ENCODE measurements around the gene GLRA1. TPM values are rescaled to one million over a fixed set of nuclear protein-coding genes. Genes with fewer than 3 reads are reported as not detected.

The GLRA1 gene
- total RNA-seq, 4 donors from 2014 or later = not detected

DNA sequence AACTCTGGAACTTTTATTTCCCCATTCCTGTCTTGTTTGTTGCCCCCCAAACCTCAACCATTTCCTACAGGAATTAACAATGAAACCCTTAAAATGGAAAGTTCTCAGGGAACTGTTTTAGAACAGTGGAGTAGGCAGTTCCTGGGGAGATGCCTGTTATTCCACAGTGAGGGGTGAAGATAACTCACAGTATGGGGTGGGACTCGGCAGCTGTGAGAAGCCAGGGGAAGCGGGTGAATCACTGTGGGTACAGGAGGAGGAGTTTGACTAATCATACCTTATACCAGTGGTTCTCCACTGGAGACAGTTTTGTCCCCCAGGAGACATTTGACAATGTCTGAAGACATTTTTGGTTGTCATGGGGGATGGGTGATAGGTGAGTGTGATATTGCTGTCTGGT is 36.9 kb upstream of the GLRA1 start:
- WGBS = 68% methylated on average over 2 of the region's 2 CpGs
- no peak for DNase-seq (ENCODE audit: low spot score in 2 of 2)
- no peaks in the 10 kb centered on the region for H3K27me3 ChIP-seq
- no peaks in the 10 kb centered on the region for H3K9me3 ChIP-seq
- no peaks in the 10 kb centered on the region for H3K36me3 ChIP-seq
- no peak overlapping the region for H3K4me3 ChIP-seq
- no peak overlapping the region for H3K27ac ChIP-seq
- TF ChIP-seq POLR2AphosphoS5 (IDR thresholded peaks at IDR 0.05) = no peak
- TF ChIP-seq POLR2A (IDR thresholded peaks at IDR 0.05) = no peak
- TF ChIP-seq EP300 (IDR thresholded peaks at IDR 0.05) = no peak
- no peaks in the 10 kb centered on the region for H3K4me1 ChIP-seq

DNA sequence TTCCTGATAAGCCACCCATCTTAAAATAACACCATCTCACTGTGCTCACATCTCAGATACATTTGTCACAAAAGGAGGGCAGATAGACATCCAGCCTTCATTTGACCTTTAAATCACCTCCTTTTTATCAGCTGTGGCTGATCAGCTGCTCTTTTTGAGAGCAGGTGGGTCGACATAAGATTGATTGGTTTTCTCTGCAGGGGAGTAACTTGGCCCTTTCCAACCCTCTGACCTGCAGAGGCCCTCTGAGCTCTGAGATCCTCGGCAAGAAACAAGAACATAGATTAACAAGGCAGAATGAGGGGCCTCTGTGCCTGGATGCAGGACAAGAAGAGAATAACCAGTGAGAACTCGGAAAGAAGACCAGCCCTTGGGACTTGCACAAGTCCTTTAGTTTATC is 33.5 kb upstream of the GLRA1 start:
- Histone ChIP-seq H3K9me3 (no peaks in the 10 kb centered on the region), H3K27ac (no peak overlapping the region), H3K4me1 (no peaks in the 10 kb centered on the region), H3K4me3 (no peak overlapping the region), H3K36me3 (no peaks in the 10 kb centered on the region), H3K27me3 (no peaks in the 10 kb centered on the region)
- DNase-seq (ENCODE audit: low spot score in 2 of 2) = no peak
- WGBS = 29% methylated on average over 3 of the region's 3 CpGs
- TF ChIP-seq EP300 (IDR thresholded peaks at IDR 0.05) (no peak), POLR2A (IDR thresholded peaks at IDR 0.05) (no peak), POLR2AphosphoS5 (IDR thresholded peaks at IDR 0.05) (no peak)
- TF ChIP-seq, protein P1, sequence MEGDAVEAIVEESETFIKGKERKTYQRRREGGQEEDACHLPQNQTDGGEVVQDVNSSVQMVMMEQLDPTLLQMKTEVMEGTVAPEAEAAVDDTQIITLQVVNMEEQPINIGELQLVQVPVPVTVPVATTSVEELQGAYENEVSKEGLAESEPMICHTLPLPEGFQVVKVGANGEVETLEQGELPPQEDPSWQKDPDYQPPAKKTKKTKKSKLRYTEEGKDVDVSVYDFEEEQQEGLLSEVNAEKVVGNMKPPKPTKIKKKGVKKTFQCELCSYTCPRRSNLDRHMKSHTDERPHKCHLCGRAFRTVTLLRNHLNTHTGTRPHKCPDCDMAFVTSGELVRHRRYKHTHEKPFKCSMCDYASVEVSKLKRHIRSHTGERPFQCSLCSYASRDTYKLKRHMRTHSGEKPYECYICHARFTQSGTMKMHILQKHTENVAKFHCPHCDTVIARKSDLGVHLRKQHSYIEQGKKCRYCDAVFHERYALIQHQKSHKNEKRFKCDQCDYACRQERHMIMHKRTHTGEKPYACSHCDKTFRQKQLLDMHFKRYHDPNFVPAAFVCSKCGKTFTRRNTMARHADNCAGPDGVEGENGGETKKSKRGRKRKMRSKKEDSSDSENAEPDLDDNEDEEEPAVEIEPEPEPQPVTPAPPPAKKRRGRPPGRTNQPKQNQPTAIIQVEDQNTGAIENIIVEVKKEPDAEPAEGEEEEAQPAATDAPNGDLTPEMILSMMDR (IDR thresholded peaks at IDR 0.05) = no peak

DNA sequence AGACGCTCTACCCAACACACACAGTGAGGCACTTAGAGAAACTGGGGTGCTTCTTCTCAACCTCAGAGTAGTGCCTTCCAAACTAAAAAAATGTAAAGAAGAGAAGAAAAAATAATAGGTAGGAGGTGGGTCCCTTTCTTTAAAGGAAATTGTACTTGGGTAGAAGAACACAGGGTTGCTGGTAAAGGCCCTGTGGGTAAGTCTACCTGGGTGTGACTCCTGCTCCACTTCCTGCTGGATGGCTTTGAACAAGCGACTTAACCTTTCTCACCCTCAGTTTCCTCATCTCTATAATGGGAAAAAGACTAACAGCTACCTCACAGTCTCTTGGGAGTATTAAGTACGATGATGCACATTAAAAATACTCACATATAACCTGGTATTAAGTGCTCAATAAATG is 32.1 kb upstream of the GLRA1 start:
- TF ChIP-seq EP300 (IDR thresholded peaks at IDR 0.05) (no peak), POLR2A (IDR thresholded peaks at IDR 0.05) (no peak), POLR2AphosphoS5 (IDR thresholded peaks at IDR 0.05) (no peak)
- TF ChIP-seq, protein P1 (IDR thresholded peaks at IDR 0.05) = no peak
- whole genome bisulfite sequencing = 75% methylated on average over 3 of the region's 3 CpGs
- H3K4me1 ChIP-seq = no peaks in the 10 kb centered on the region
- DNase-seq (ENCODE audit: low spot score in 2 of 2) = no peak
- H3K4me3 ChIP-seq = no peak overlapping the region
- no peaks in the 10 kb centered on the region for H3K9me3 ChIP-seq
- H3K36me3 ChIP-seq = no peaks in the 10 kb centered on the region
- no peak overlapping the region for H3K27ac ChIP-seq
- no peaks in the 10 kb centered on the region for H3K27me3 ChIP-seq

DNA sequence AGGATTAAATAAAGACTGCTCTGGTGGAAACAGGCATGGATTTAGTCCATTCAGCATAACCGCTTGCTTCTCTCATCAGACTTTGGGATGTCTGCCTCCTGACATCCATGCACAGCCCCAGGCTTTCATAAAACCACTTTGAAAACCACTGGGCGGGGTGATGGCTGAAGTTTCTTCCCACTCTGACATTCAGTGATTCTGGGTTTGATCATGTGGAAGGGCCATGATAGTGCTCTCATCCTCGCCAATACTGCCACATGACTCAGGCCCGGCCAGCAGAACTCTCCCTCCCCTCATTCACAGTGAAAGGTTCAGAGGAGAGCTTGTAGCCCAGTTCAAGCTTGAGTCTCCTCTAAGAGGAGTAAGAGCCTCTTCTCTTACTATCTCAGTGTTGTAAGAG is 29.6 kb upstream of the GLRA1 start:
- no peak for DNase-seq (ENCODE audit: low spot score in 2 of 2)
- Histone ChIP-seq H3K36me3 (no peaks in the 10 kb centered on the region), H3K4me3 (no peak overlapping the region), H3K9me3 (no peaks in the 10 kb centered on the region), H3K4me1 (no peaks in the 10 kb centered on the region), H3K27me3 (no peaks in the 10 kb centered on the region), H3K27ac (no peak overlapping the region)
- WGBS = 86% methylated on average over 4 of the region's 4 CpGs
- TF ChIP-seq POLR2AphosphoS5 (IDR thresholded peaks at IDR 0.05) (no peak), EP300 (IDR thresholded peaks at IDR 0.05) (no peak), POLR2A (IDR thresholded peaks at IDR 0.05) (no peak)
- TF ChIP-seq, protein P1 (IDR thresholded peaks at IDR 0.05) = no peak

DNA sequence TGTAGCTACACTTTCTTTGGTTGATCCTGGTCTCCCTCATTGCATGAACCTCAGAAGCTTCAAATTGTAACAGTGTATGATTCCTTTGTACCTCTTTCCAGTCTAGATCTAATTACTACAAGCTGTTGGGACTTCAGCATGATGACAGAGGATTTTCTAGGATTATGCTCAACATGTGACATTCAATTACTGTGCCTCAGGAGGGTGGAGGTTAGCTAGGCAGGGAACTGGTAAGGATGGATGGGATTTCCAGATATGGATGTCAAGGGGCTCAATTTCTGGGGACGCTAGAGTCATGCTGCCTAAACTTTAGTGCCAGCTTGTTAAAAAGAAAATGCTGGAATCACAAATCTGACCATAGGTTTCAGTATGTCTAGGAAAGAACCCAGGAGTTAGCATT is 29.2 kb upstream of the GLRA1 start:
- Histone ChIP-seq H3K36me3 (no peaks in the 10 kb centered on the region), H3K27me3 (no peaks in the 10 kb centered on the region), H3K4me3 (no peak overlapping the region), H3K9me3 (no peaks in the 10 kb centered on the region), H3K27ac (no peak overlapping the region), H3K4me1 (no peaks in the 10 kb centered on the region)
- TF ChIP-seq POLR2AphosphoS5 (IDR thresholded peaks at IDR 0.05) = no peak
- no peak for TF ChIP-seq EP300 (IDR thresholded peaks at IDR 0.05)
- TF ChIP-seq, protein P1 (IDR thresholded peaks at IDR 0.05) = no peak
- no peak for TF ChIP-seq POLR2A (IDR thresholded peaks at IDR 0.05)
- WGBS = 85% methylated on average over 1 of the region's 1 CpG
- no peak for DNase-seq (ENCODE audit: low spot score in 2 of 2)

DNA sequence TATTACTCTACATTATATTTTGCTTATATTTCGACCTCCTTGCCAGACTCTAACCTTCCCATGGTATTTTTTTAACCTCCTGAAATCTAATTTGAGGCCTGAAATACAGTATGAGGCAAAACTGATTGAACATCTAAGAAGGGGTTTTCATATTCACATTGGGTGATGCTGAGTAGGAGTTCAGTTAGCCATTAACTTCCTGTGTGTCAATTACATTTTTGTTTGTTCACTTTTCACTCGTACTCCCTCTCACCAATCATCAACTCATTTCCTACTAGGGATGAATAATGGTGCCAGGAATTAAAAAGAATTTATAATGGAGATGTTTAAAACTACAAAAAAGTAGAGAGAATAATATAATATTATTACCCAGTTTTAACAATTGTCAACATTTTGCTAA is 27.6 kb upstream of the GLRA1 start:
- 55% methylated on average over 2 of the region's 2 CpGs for WGBS
- TF ChIP-seq POLR2A (IDR thresholded peaks at IDR 0.05) = no peak
- TF ChIP-seq POLR2AphosphoS5 (IDR thresholded peaks at IDR 0.05) = no peak
- TF ChIP-seq, protein P1 (IDR thresholded peaks at IDR 0.05) = no peak
- TF ChIP-seq EP300 (IDR thresholded peaks at IDR 0.05) = no peak

More for the DNA sequence above, 27.6 kb upstream of the GLRA1 start:
- Histone ChIP-seq H3K27ac (no peak overlapping the region), H3K9me3 (no peaks in the 10 kb centered on the region), H3K4me3 (no peak overlapping the region), H3K36me3 (no peaks in the 10 kb centered on the region), H3K4me1 (no peaks in the 10 kb centered on the region), H3K27me3 (no peaks in the 10 kb centered on the region)
- DNase-seq (ENCODE audit: low spot score in 2 of 2) = no peak
